Measurements from ENCODE around the gene IMPA2.

GRCh38 chr18:11980163-11980493 is 1.2 kb upstream of the IMPA2 start:
- TF ChIP-seq CTCF (conservative IDR thresholded peaks at IDR 0.05; ENCODE audit: low read depth, low read length): no peak
- no peak for TF ChIP-seq POLR2A (IDR thresholded peaks at IDR 0.05; ENCODE audit: low read depth, low read length)
- TF ChIP-seq RFX5 (IDR thresholded peaks at IDR 0.05; ENCODE audit: low read depth, low read length): no peak
- no peak for TF ChIP-seq CEBPB (IDR thresholded peaks at IDR 0.05; ENCODE audit: low read depth, low read length)
- TF ChIP-seq USF2 (IDR thresholded peaks at IDR 0.05; ENCODE audit: low read depth, low read length): no peak
- no peak for TF ChIP-seq MAFK (IDR thresholded peaks at IDR 0.05; ENCODE audit: low read depth, low read length)
